ENCODE data around the gene LRMDA.

DNA sequence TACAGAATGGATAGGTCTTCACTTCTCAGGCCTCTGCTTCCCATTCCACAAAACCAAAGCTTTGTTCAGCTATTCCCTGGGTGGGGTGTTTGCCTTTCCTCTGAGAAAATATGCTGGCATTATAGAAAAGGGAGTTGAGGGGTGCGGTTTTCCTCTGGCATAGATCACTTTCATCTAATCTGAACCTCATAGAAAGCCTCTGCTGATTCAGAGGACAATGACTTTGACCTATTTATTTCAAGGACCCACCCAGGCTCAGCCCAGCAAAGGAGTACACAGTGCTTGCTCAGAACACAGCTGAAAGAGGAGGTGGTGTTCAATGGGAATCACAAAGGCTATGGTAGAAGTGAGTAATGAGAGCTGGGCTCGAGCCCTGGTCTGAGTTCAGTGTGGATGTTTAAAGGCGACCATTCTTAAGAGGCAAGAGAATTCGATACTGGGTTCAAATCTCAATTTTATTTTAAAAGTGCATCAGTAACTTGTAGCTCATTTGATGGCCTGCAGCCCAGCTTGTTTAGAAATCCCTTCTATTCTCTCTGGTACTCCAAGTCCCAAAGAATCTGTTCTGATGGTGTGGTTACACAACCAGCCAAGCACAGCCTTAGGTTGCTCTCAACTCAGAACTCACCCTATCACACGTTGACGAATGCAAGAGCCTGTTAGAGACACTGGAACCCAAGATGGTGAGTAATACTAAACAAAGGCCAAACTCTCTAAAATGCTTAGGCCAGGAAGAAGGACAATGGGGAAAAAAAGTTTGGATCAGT lies 1012.8 kb downstream of the LRMDA start:
- TF ChIP-seq, protein P1, sequence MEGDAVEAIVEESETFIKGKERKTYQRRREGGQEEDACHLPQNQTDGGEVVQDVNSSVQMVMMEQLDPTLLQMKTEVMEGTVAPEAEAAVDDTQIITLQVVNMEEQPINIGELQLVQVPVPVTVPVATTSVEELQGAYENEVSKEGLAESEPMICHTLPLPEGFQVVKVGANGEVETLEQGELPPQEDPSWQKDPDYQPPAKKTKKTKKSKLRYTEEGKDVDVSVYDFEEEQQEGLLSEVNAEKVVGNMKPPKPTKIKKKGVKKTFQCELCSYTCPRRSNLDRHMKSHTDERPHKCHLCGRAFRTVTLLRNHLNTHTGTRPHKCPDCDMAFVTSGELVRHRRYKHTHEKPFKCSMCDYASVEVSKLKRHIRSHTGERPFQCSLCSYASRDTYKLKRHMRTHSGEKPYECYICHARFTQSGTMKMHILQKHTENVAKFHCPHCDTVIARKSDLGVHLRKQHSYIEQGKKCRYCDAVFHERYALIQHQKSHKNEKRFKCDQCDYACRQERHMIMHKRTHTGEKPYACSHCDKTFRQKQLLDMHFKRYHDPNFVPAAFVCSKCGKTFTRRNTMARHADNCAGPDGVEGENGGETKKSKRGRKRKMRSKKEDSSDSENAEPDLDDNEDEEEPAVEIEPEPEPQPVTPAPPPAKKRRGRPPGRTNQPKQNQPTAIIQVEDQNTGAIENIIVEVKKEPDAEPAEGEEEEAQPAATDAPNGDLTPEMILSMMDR (IDR thresholded peaks at IDR 0.05; ENCODE audit: borderline replicate concordance, extremely low read depth, low read length, poor library complexity, severe bottlenecking) = no peak
- no peak for TF ChIP-seq EZH2 (IDR thresholded peaks at IDR 0.05; ENCODE audit: borderline replicate concordance, low read depth, low read length, severe bottlenecking)

Measured in DND-41 (cell line).